ENCODE measurements around the gene MZT2A. TPM values are rescaled to one million over a fixed set of nuclear protein-coding genes. Genes with fewer than 3 reads are reported as not detected.
A peak's percentile ranks its signal among the peaks of the same experiment; 100 is the strongest.
"Not testable (repeated sequence)": the region's sequence is repeated elsewhere in the genome, so short reads cannot be mapped to it uniquely, and the experiment has no call there.

Gene MZT2A
- total and polyA plus RNA-seq, 7 experiments from 2014 or later: 44.9 to 144 (median 110) TPM

GRCh38 chr2:131451265-131451949 lies 40.8 kb downstream of the MZT2A start:
- H3K9me3 ChIP-seq (ENCODE audit: control insufficient read depth in 2 of 3, low read length in 3 of 3); H3K27ac Mint-ChIP-seq; POLR2A ChIA-PET; H3K4me1 ChIP-seq (ENCODE audit: control insufficient read depth in 2 of 2, insufficient read depth in 2 of 2, low read length in 2 of 2); H3K4me1 Mint-ChIP-seq; ATAC-seq; H3K4me3 ChIP-seq (ENCODE audit: low read length); H3K27ac ChIP-seq (ENCODE audit: low read depth, low read length); intact Hi-C loops (cut with micrococcal nuclease); H3K36me3 Mint-ChIP-seq; H3K9me3 Mint-ChIP-seq; DNase-seq; H3K4me3 Mint-ChIP-seq; H3K27me3 ChIP-seq (ENCODE audit: control insufficient read depth in 2 of 2, insufficient read depth in 2 of 2, low read length in 2 of 2); H3K36me3 ChIP-seq (ENCODE audit: control insufficient read depth in 2 of 3, insufficient read depth in 3 of 3, low read length in 3 of 3); CTCF ChIA-PET: not testable (repeated sequence)
- peaks cover 15 to 34% (median 20%) of the 10 kb centered on the region in 5 donors for H3K27me3 Mint-ChIP-seq

- H3K27me3 ChIP-seq (ENCODE audit: control insufficient read depth in 2 of 2, insufficient read depth in 2 of 2, low read length in 2 of 2); CTCF ChIA-PET; H3K36me3 ChIP-seq (ENCODE audit: control insufficient read depth in 2 of 3, insufficient read depth in 3 of 3, low read length in 3 of 3); H3K4me1 Mint-ChIP-seq; ATAC-seq; intact Hi-C loops (cut with micrococcal nuclease); DNase-seq; H3K4me3 Mint-ChIP-seq; H3K4me1 ChIP-seq (ENCODE audit: control insufficient read depth in 2 of 2, insufficient read depth in 2 of 2, low read length in 2 of 2); H3K9me3 ChIP-seq (ENCODE audit: control insufficient read depth in 2 of 3, low read length in 3 of 3); H3K27ac ChIP-seq (ENCODE audit: low read depth, low read length); H3K27ac Mint-ChIP-seq; H3K36me3 Mint-ChIP-seq; H3K4me3 ChIP-seq (ENCODE audit: low read length); POLR2A ChIA-PET; H3K9me3 Mint-ChIP-seq: not testable (repeated sequence)
- peaks cover 5 to 17% (median 16%) of the 10 kb centered on the region in 5 donors for H3K27me3 Mint-ChIP-seq
Observed at GRCh38 chr2:131447981-131448380, 44.2 kb downstream of the MZT2A start.

- peak overlapping the region in 1 of 9 donors; percentile 35 for H3K27ac Mint-ChIP-seq
- Histone ChIP-seq H3K27me3 (ENCODE audit: control insufficient read depth in 2 of 2, insufficient read depth in 2 of 2, low read length in 2 of 2) (no peaks in the 10 kb centered on the region), H3K27ac (ENCODE audit: low read depth, low read length) (no peak overlapping the region), H3K4me3 (ENCODE audit: low read length) (no peak overlapping the region), H3K36me3 (ENCODE audit: control insufficient read depth in 2 of 3, insufficient read depth in 3 of 3, low read length in 3 of 3) (no peaks in the 10 kb centered on the region), H3K9me3 (ENCODE audit: control insufficient read depth in 2 of 3, low read length in 3 of 3) (no peaks in the 10 kb centered on the region), H3K4me1 (ENCODE audit: control insufficient read depth in 2 of 2, insufficient read depth in 2 of 2, low read length in 2 of 2) (no peaks in the 10 kb centered on the region)
- peaks cover 0 to 21% (median 10%) of the 10 kb centered on the region in 5 donors for H3K27me3 Mint-ChIP-seq
- ATAC-seq: no peak
- no peak for DNase-seq
- no peak overlapping the region for H3K4me3 Mint-ChIP-seq
- ChIA-PET CTCF (no interaction called here), POLR2A (no interaction called here)
- H3K4me1 Mint-ChIP-seq: peaks cover 0 to 3% (median 0%) of the 10 kb centered on the region in 7 donors
- H3K36me3 Mint-ChIP-seq: peaks cover 0 to 1% (median 0%) of the 10 kb centered on the region in 5 donors
- H3K9me3 Mint-ChIP-seq: no peaks in the 10 kb centered on the region
- intact Hi-C loops (cut with micrococcal nuclease): no loop called here
Observed at GRCh38 chr2:131445896-131446295, 46.3 kb downstream of the MZT2A start.

GRCh38 chr2:131445515-131445797 lies 46.7 kb downstream of the MZT2A start:
- CTCF ChIA-PET; H3K9me3 Mint-ChIP-seq; H3K4me3 ChIP-seq (ENCODE audit: low read length); ATAC-seq; intact Hi-C loops (cut with micrococcal nuclease); H3K27me3 ChIP-seq (ENCODE audit: control insufficient read depth in 2 of 2, insufficient read depth in 2 of 2, low read length in 2 of 2); H3K36me3 ChIP-seq (ENCODE audit: control insufficient read depth in 2 of 3, insufficient read depth in 3 of 3, low read length in 3 of 3); H3K4me3 Mint-ChIP-seq; POLR2A ChIA-PET; H3K27ac Mint-ChIP-seq; H3K4me1 ChIP-seq (ENCODE audit: control insufficient read depth in 2 of 2, insufficient read depth in 2 of 2, low read length in 2 of 2); DNase-seq; H3K9me3 ChIP-seq (ENCODE audit: control insufficient read depth in 2 of 3, low read length in 3 of 3); H3K4me1 Mint-ChIP-seq; H3K36me3 Mint-ChIP-seq; H3K27ac ChIP-seq (ENCODE audit: low read depth, low read length): not testable (repeated sequence)
- H3K27me3 Mint-ChIP-seq: peaks cover 4 to 25% (median 10%) of the 10 kb centered on the region in 5 donors

GRCh38 chr2:131444736-131445514 lies 47.3 kb downstream of the MZT2A start:
- H3K9me3 ChIP-seq (ENCODE audit: control insufficient read depth in 2 of 3, low read length in 3 of 3); ATAC-seq; H3K9me3 Mint-ChIP-seq; DNase-seq; H3K4me3 ChIP-seq (ENCODE audit: low read length); intact Hi-C loops (cut with micrococcal nuclease); H3K27me3 ChIP-seq (ENCODE audit: control insufficient read depth in 2 of 2, insufficient read depth in 2 of 2, low read length in 2 of 2); CTCF ChIA-PET; H3K4me3 Mint-ChIP-seq; H3K27ac ChIP-seq (ENCODE audit: low read depth, low read length); H3K36me3 Mint-ChIP-seq; H3K4me1 ChIP-seq (ENCODE audit: control insufficient read depth in 2 of 2, insufficient read depth in 2 of 2, low read length in 2 of 2); POLR2A ChIA-PET; H3K27ac Mint-ChIP-seq; H3K36me3 ChIP-seq (ENCODE audit: control insufficient read depth in 2 of 3, insufficient read depth in 3 of 3, low read length in 3 of 3); H3K4me1 Mint-ChIP-seq: not testable (repeated sequence)
- peaks cover 5 to 25% (median 8%) of the 10 kb centered on the region in 5 donors for H3K27me3 Mint-ChIP-seq

- peaks cover 0 to 14% (median 12%) of the 10 kb centered on the region in 5 donors for H3K27me3 Mint-ChIP-seq
Observed at GRCh38 chr2:131440742-131441468, 51.3 kb downstream of the MZT2A start.

More at GRCh38 chr2:131440742-131441468, 51.3 kb downstream of the MZT2A start:
- intact Hi-C loops (cut with micrococcal nuclease); H3K27me3 ChIP-seq (ENCODE audit: control insufficient read depth in 2 of 2, insufficient read depth in 2 of 2, low read length in 2 of 2); POLR2A ChIA-PET; DNase-seq; CTCF ChIA-PET; H3K4me1 Mint-ChIP-seq; H3K9me3 Mint-ChIP-seq; ATAC-seq; H3K4me3 ChIP-seq (ENCODE audit: low read length); H3K36me3 Mint-ChIP-seq; H3K27ac Mint-ChIP-seq; H3K4me3 Mint-ChIP-seq; H3K9me3 ChIP-seq (ENCODE audit: control insufficient read depth in 2 of 3, low read length in 3 of 3); H3K27ac ChIP-seq (ENCODE audit: low read depth, low read length); H3K4me1 ChIP-seq (ENCODE audit: control insufficient read depth in 2 of 2, insufficient read depth in 2 of 2, low read length in 2 of 2); H3K36me3 ChIP-seq (ENCODE audit: control insufficient read depth in 2 of 3, insufficient read depth in 3 of 3, low read length in 3 of 3): not testable (repeated sequence)

All from naive thymus-derived CD4-positive, alpha-beta T cell (primary cell).